ENCODE data around the gene PEAK1. TPM values are rescaled to one million over a fixed set of nuclear protein-coding genes. Genes with fewer than 3 reads are reported as not detected.

The PEAK1 gene
- total RNA-seq, 4 donors from 2014 or later, result 91.8 to 170 (median 123) TPM

DNA sequence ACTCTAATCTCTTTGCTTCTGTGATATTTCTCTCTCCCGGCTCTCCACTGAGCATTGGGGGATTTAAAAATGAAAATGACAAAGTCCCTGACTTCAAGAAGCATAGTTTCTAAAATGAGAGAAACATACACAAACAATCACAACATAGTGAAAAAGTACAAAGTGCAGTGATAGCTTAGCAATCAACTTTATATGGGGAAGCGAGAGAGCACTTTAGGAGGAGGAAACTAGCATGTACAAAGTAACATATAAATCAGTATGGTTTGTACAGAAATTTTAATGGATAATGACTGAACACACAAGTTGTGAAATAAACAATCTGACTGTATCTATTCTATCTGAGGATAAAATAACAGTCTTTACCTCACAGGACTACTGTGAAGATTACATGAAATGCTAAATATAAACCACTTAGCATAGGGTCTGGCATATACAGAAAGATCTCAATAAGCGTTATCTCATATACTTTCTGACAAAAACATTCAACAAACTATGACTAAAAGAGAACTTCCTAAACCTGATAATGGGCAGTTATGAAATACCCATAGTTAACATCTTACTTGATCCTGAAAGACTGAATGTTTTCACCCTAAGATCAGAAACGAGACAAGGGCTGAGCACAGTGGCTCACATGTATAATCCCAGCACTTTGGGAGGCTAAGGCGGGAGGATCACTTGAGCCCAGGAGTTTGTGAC is 61.2 kb downstream of the PEAK1 start:
- Histone ChIP-seq H3K27me3 (no peaks in the 10 kb centered on the region), H3K36me3 (peaks cover 1 to 14% (median 6%) of the 10 kb centered on the region in 4 donors), H3K4me3 (no peak overlapping the region), H3K4me1 (peaks cover 5 to 14% (median 11%) of the 10 kb centered on the region in 4 donors), H3K9me3 (no peaks in the 10 kb centered on the region), H3K27ac (replicated peaks in 1 of 4) (no peak overlapping the region)
- intact Hi-C loops (cut with DNase I), result no loop called here
- no peak for DNase-seq (ENCODE audit: extremely low spot score)
- WGBS, result 94% methylated on average over 5 of the region's 5 CpGs
- TF ChIP-seq, protein P1, sequence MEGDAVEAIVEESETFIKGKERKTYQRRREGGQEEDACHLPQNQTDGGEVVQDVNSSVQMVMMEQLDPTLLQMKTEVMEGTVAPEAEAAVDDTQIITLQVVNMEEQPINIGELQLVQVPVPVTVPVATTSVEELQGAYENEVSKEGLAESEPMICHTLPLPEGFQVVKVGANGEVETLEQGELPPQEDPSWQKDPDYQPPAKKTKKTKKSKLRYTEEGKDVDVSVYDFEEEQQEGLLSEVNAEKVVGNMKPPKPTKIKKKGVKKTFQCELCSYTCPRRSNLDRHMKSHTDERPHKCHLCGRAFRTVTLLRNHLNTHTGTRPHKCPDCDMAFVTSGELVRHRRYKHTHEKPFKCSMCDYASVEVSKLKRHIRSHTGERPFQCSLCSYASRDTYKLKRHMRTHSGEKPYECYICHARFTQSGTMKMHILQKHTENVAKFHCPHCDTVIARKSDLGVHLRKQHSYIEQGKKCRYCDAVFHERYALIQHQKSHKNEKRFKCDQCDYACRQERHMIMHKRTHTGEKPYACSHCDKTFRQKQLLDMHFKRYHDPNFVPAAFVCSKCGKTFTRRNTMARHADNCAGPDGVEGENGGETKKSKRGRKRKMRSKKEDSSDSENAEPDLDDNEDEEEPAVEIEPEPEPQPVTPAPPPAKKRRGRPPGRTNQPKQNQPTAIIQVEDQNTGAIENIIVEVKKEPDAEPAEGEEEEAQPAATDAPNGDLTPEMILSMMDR (IDR thresholded peaks at IDR 0.05), result no peak
- TF ChIP-seq EP300 (IDR thresholded peaks at IDR 0.05) (no peak), POLR2AphosphoS5 (IDR thresholded peaks at IDR 0.05) (no peak), POLR2A (IDR thresholded peaks at IDR 0.05; ENCODE audit: low read depth) (no peak)

DNA sequence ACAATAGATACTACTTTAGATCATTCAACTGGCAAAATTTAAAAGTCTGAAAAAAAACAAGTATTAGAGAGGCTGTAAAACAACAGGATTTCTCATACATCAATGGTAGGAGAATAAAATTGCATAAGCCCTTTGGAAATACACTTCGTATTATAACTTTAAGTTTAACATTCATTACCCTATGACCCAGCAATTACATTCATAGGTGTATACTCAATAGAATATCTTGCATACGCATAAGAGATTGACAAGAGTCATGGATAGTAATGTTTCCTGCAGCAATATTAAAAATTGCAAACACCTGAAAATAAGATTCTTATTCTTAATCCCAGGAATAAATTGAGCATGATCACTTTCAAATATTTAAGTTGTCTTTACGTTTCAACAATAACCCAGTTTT is 63.6 kb downstream of the PEAK1 start:
- intact Hi-C loops (cut with DNase I), result no loop called here
- no peaks in the 10 kb centered on the region for H3K27me3 ChIP-seq
- no peak overlapping the region for H3K4me3 ChIP-seq
- DNase-seq (ENCODE audit: extremely low spot score), result no peak
- 99% methylated on average over 3 of the region's 3 CpGs for WGBS
- TF ChIP-seq EP300 (IDR thresholded peaks at IDR 0.05) (no peak), POLR2A (IDR thresholded peaks at IDR 0.05; ENCODE audit: low read depth) (no peak), POLR2AphosphoS5 (IDR thresholded peaks at IDR 0.05) (no peak)
- TF ChIP-seq, protein P1 (IDR thresholded peaks at IDR 0.05), result no peak
- peaks cover 0 to 6% (median 0%) of the 10 kb centered on the region in 4 donors for H3K36me3 ChIP-seq
- H3K27ac ChIP-seq (replicated peaks in 1 of 4), result no peak overlapping the region
- H3K9me3 ChIP-seq, result no peaks in the 10 kb centered on the region
- peaks cover 6 to 26% (median 9%) of the 10 kb centered on the region in 4 donors for H3K4me1 ChIP-seq

DNA sequence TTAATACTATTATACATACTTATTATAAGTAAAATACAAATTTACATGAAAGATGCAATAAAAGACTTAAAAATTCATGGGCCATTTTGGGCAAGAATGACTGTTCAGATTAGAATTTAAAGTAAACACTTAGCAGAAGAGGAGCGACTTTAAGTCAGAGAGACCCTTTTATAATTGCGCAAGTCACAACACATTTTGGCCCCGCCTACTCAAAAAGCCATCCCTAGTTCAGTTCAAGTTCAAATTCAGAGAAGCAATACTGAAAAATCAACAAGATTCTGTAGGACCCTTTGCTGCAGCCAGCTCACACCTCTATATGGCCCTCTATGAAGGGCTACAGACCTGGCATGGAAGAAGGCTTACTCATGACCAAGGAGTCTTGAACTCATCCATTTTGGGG is 64.6 kb downstream of the PEAK1 start:
- 92% methylated on average over 3 of the region's 3 CpGs for WGBS
- Histone ChIP-seq H3K4me1 (peaks cover 6 to 26% (median 9%) of the 10 kb centered on the region in 4 donors), H3K27me3 (no peaks in the 10 kb centered on the region), H3K36me3 (peaks cover 0 to 6% (median 0%) of the 10 kb centered on the region in 4 donors), H3K9me3 (no peaks in the 10 kb centered on the region), H3K4me3 (no peak overlapping the region), H3K27ac (replicated peaks in 1 of 4) (no peak overlapping the region)
- no peak for DNase-seq (ENCODE audit: extremely low spot score)
- intact Hi-C loops (cut with DNase I), result no loop called here
- TF ChIP-seq POLR2A (IDR thresholded peaks at IDR 0.05; ENCODE audit: low read depth) (no peak), EP300 (IDR thresholded peaks at IDR 0.05) (no peak), POLR2AphosphoS5 (IDR thresholded peaks at IDR 0.05) (no peak)
- TF ChIP-seq, protein P1 (IDR thresholded peaks at IDR 0.05), result no peak

DNA sequence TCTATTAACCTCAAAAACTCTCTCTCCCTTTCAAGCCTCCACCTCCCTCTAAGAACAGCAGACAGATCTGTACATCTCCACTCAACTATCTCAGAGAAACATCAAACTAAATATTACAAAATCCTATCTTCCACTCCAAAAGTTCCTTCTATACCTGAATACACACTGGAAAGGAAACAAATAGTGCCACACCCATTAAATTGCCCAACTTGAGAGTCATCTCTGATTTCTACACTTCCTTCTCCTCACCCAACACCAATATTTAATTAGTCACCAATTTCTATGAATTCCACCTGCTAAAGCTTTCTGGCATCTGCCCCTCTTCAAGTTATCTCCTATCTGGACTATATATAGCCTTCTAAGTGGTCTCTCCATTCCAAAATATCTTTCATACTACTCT is 65.8 kb downstream of the PEAK1 start:
- Histone ChIP-seq H3K4me1 (peaks cover 6 to 26% (median 9%) of the 10 kb centered on the region in 4 donors), H3K9me3 (no peaks in the 10 kb centered on the region), H3K27ac (replicated peaks in 1 of 4) (no peak overlapping the region), H3K27me3 (no peaks in the 10 kb centered on the region), H3K36me3 (peaks cover 0 to 6% (median 0%) of the 10 kb centered on the region in 4 donors), H3K4me3 (no peak overlapping the region)
- TF ChIP-seq, protein P1 (IDR thresholded peaks at IDR 0.05), result no peak
- TF ChIP-seq EP300 (IDR thresholded peaks at IDR 0.05), result no peak
- no peak for TF ChIP-seq POLR2AphosphoS5 (IDR thresholded peaks at IDR 0.05)
- TF ChIP-seq POLR2A (IDR thresholded peaks at IDR 0.05; ENCODE audit: low read depth), result no peak
- no peak for DNase-seq (ENCODE audit: extremely low spot score)
- intact Hi-C loops (cut with DNase I), result no loop called here
